ENCODE results near the gene PABPC1L. TPM values are rescaled to one million over a fixed set of nuclear protein-coding genes. Genes with fewer than 3 reads are reported as not detected.

The PABPC1L gene
- total RNA-seq, 1 donor from 2014 or later: 2.7 TPM

Other genes with a start within 250 kb of the PABPC1L start
- 15.8 TPM for gene CCN5, start 194.7 kb upstream of the PABPC1L start, total RNA-seq
- gene KCNK15, start 164.2 kb upstream of the PABPC1L start, total RNA-seq: 0.19 TPM
- 0.13 TPM for gene RIMS4, start 99.5 kb upstream of the PABPC1L start, total RNA-seq
- gene YWHAB, start 24.4 kb upstream of the PABPC1L start, total RNA-seq: 96.3 TPM
- gene TOMM34, start 50.3 kb downstream of the PABPC1L start, total RNA-seq: 9.3 TPM
- gene STK4, start 56.5 kb downstream of the PABPC1L start, total RNA-seq: 8.9 TPM
- not detected for gene KCNS1, start 191.1 kb downstream of the PABPC1L start, total RNA-seq
- not detected for gene WFDC5, start 205.1 kb downstream of the PABPC1L start, total RNA-seq
- not detected for gene WFDC12, start 214.4 kb downstream of the PABPC1L start, total RNA-seq